Erythroblast (primary cell): Measurements from ENCODE around the gene TNIP1.

Experiments used
- GATA1 ChIP-seq: IDR thresholded peaks from 2 replicates; pipeline ENCODE4 v1.6.1; 2011; ENCODE audit warnings: low read depth, mild to moderate bottlenecking, control low read depth, low read length, moderate library complexity
- POLR2A ChIP-seq: IDR thresholded peaks from 2 replicates; pipeline ENCODE4 v1.6.1; 2011; ENCODE audit warnings: mild to moderate bottlenecking, low read length

- TF ChIP-seq POLR2A (no peak), GATA1 (no peak)
These were observed 91.1 kb downstream of the TNIP1 start for GRCh38 chr5:150989695-150990094.
